Esophagus squamous epithelium (tissue), 5 donors: ENCODE results near the gene SCAANT1. TPM values are rescaled to one million over a fixed set of nuclear protein-coding genes. Genes with fewer than 3 reads are reported as not detected.

Source experiments
- DNase-seq: peaks from one replicate; lab custom pipeline; 2025; lab: John Stamatoyannopoulos, UW
- H3K27ac ChIP-seq, 4 donors: fragments of 200-600 bp; sonication (generic); one replicate each; pipeline ENCODE4 v1.5.1; 2016 to 2019; ENCODE audit warnings: mild to moderate bottlenecking in 1 of 4
- H3K27me3 ChIP-seq, 4 donors: fragments of 200-600 bp; sonication (generic); 1 replicate in 3 of 4; 2 replicates in 1 of 4; pipeline versions ENCODE4 v1.5.1 to v1.6.0; 2017 to 2021; ENCODE audit warnings: antibody characterized with exemption in 1 of 4
- H3K36me3 ChIP-seq, 3 donors: fragments of 200-600 bp; sonication (generic); one replicate each; pipeline ENCODE4 v1.5.1; 2016 to 2019
- H3K4me1 ChIP-seq, 3 donors: fragments of 200-600 bp; sonication (generic); one replicate each; pipeline ENCODE4 v1.5.1; 2017 to 2019
- H3K4me3 ChIP-seq, 4 donors: fragments of 200-600 bp; sonication (generic); 1 replicate in 3 of 4; 2 replicates in 1 of 4; pipeline ENCODE4 v1.5.1; 2016 to 2019; ENCODE audit warnings: mild to moderate bottlenecking in 2 of 4, moderate library complexity in 1 of 4
- H3K9me3 ChIP-seq, 3 donors: fragments of 200-600 bp; sonication (generic); one replicate each; pipeline ENCODE4 v1.5.1; 2016 to 2019
- POLR2A ChIP-seq, 4 donors: fragments of 450-650 bp; IDR thresholded peaks; one replicate each; pipeline ENCODE4 v1.6.1; 2017; ENCODE audit warnings: antibody characterized with exemption in 4 of 4, mild to moderate bottlenecking in 4 of 4, moderate library complexity in 3 of 4
- WGBS, 2 donors: methylation state at CpG; one replicate each; pipeline ENCODE4 v1.1.5; 2018; 5-methylcytosine and 5-hydroxymethylcytosine counted together
- intact Hi-C: fragments of 100-400 bp; cut with DNase I; formaldehyde crosslinking; loops from one replicate; pipeline ENCODE4 v1.15.0; 2022
- total RNA-seq, 4 donors: library from RNA; depleted of rRNA; stranded (reverse); fragments of >200 nt; gene quantifications; one replicate each; pipeline ENCODE4 v1.1.0, GENCODE V29; 2016
- TF ChIP-seq, protein P1 (sequence below), 6 experiments: fragments of 450-650 bp in 4 of 6; fragments of 200-600 bp in 2 of 6; sonication (generic) in 2 of 6; IDR thresholded peaks; one replicate each; pipeline ENCODE4 v1.5.1; 2016 to 2019; ENCODE audit warnings: antibody characterized with exemption in 6 of 6, mild to moderate bottlenecking in 4 of 6, moderate library complexity in 4 of 6
- donor health status: DM: yes; HTN: yes; CAD: no.

SCAANT1 gene
- total RNA-seq, 4 donors from 2014 or later: not detected

- peaks cover 0 to 19% (median 8%) of the 10 kb centered on the region in 3 donors for H3K4me1 ChIP-seq
- intact Hi-C loops: no loop called here
- peak overlapping the region in 1 of 4 donors; percentile 38 for H3K27ac ChIP-seq
- H3K27me3 ChIP-seq: no peaks in the 10 kb centered on the region
- no peak for DNase-seq
- no peak for TF ChIP-seq POLR2A (IDR thresholded peaks at IDR 0.05)
- TF ChIP-seq, protein P1, sequence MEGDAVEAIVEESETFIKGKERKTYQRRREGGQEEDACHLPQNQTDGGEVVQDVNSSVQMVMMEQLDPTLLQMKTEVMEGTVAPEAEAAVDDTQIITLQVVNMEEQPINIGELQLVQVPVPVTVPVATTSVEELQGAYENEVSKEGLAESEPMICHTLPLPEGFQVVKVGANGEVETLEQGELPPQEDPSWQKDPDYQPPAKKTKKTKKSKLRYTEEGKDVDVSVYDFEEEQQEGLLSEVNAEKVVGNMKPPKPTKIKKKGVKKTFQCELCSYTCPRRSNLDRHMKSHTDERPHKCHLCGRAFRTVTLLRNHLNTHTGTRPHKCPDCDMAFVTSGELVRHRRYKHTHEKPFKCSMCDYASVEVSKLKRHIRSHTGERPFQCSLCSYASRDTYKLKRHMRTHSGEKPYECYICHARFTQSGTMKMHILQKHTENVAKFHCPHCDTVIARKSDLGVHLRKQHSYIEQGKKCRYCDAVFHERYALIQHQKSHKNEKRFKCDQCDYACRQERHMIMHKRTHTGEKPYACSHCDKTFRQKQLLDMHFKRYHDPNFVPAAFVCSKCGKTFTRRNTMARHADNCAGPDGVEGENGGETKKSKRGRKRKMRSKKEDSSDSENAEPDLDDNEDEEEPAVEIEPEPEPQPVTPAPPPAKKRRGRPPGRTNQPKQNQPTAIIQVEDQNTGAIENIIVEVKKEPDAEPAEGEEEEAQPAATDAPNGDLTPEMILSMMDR (IDR thresholded peaks at IDR 0.05): no peak
- no peaks in the 10 kb centered on the region for H3K9me3 ChIP-seq
- no peak overlapping the region for H3K4me3 ChIP-seq
- WGBS, 2 donors: 67 to 76% methylated on average over 10 of the region's 10 CpGs
- H3K36me3 ChIP-seq: peaks cover 0 to 65% (median 7%) of the 10 kb centered on the region in 3 donors
Measured at GRCh38 chr3:63927422-63928280, 15.5 kb upstream of the SCAANT1 start.

- no peaks in the 10 kb centered on the region for H3K9me3 ChIP-seq
- WGBS, 2 donors: 86 to 94% methylated on average over 4 of the region's 4 CpGs
- H3K27me3 ChIP-seq: no peaks in the 10 kb centered on the region
- DNase-seq: no peak
- H3K4me3 ChIP-seq: no peak overlapping the region
- H3K36me3 ChIP-seq: peaks cover 0 to 78% (median 7%) of the 10 kb centered on the region in 3 donors
- no peak overlapping the region for H3K27ac ChIP-seq
- H3K4me1 ChIP-seq: peaks cover 0 to 8% (median 0%) of the 10 kb centered on the region in 3 donors
- TF ChIP-seq, protein P1 (IDR thresholded peaks at IDR 0.05): no peak
- intact Hi-C loops: no loop called here
Measured at GRCh38 chr3:63926309-63926708, 14.1 kb upstream of the SCAANT1 start.

GRCh38 chr3:63922491-63923199 lies 10.5 kb upstream of the SCAANT1 start:
- no peaks in the 10 kb centered on the region for H3K9me3 ChIP-seq
- DNase-seq: no peak
- 73 to 86% methylated on average over 2 of the region's 2 CpGs for WGBS, 2 donors
- TF ChIP-seq, protein P1 (IDR thresholded peaks at IDR 0.05): no peak
- no peak for TF ChIP-seq POLR2A (IDR thresholded peaks at IDR 0.05)
- intact Hi-C loops: no loop called here
- no peak overlapping the region for H3K27ac ChIP-seq
- H3K27me3 ChIP-seq: no peaks in the 10 kb centered on the region
- H3K4me3 ChIP-seq: no peak overlapping the region
- peaks cover 0 to 16% (median 0%) of the 10 kb centered on the region in 3 donors for H3K4me1 ChIP-seq
- H3K36me3 ChIP-seq: peaks cover 0 to 88% (median 7%) of the 10 kb centered on the region in 3 donors

DNA sequence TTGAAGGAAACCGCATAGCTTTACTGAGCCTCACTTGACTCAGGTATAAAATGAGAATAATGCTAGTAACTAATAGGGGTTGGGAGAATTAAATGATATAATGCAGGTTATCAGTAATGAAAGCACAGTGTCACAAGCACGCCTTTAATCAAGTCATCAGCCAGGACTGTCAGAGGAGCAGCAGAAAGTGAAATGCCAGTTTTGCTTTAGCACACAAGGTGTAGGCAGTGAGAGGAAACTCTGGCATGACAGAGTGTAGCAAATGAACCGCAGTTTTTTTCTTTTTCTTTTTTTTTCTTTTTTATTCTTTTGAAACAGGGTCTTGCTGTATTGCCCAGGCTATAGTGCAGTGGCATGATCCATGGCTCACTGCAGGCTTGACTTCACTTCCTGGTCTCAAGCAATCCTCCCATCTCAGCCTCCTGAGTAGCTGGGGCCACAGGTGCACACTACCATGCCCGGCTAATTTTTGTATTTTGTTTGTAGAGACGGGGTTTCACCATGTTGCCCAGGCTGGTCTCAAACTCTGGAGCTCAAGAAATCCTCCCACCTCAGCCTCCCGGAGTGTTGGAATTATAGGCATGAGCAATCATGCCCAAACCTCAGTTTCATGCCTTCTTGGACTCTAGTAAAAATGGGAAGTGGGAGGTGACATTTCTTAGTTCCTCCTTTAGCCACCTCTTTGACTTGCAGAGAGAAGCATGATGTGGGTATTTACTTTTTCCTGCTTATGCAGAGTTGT lies 9.7 kb upstream of the SCAANT1 start:
- H3K36me3 ChIP-seq: peaks cover 1 to 94% (median 7%) of the 10 kb centered on the region in 3 donors
- intact Hi-C loops: no loop called here
- no peaks in the 10 kb centered on the region for H3K9me3 ChIP-seq
- H3K27ac ChIP-seq: no peak overlapping the region
- no peak overlapping the region for H3K4me3 ChIP-seq
- no peak for DNase-seq
- 84 to 87% methylated on average over 6 of the region's 6 CpGs for WGBS, 2 donors
- no peak for TF ChIP-seq POLR2A (IDR thresholded peaks at IDR 0.05)
- TF ChIP-seq, protein P1 (IDR thresholded peaks at IDR 0.05): no peak
- no peaks in the 10 kb centered on the region for H3K27me3 ChIP-seq
- peaks cover 0 to 17% (median 0%) of the 10 kb centered on the region in 3 donors for H3K4me1 ChIP-seq
